Thoracic aorta (tissue), 2 donors: ENCODE data around the gene MAML1. TPM values are rescaled to one million over a fixed set of nuclear protein-coding genes. Genes with fewer than 3 reads are reported as not detected.

Source experiments
- ATAC-seq: fragments of 150-250 bp; one replicate; pipeline ENCODE4 v1.8.0; 2017; ENCODE audit warnings: low read depth; ENCODE audit not compliant: insufficient number of reproducible peaks, low FRiP score
- DNase-seq: peaks from one replicate; pipeline ENCODE4 v3.0.0-alpha.2; 2020; ENCODE audit warnings: low spot score
- H3K27ac ChIP-seq, 2 donors: fragments of 200-600 bp; sonication (generic); 1 replicate in 1 of 2; 2 replicates in 1 of 2; pipeline ENCODE4 v1.5.1; 2016; ENCODE audit warnings: mild to moderate bottlenecking in 2 of 2, moderate library complexity in 2 of 2
- H3K27me3 ChIP-seq: fragments of 200-600 bp; sonication (generic); replicated peaks from 2 replicates; pipeline ENCODE4 v1.6.0; 2016; ENCODE audit warnings: mild to moderate bottlenecking; ENCODE audit not compliant: insufficient read depth
- H3K36me3 ChIP-seq: fragments of 200-600 bp; sonication (generic); one replicate; pipeline ENCODE4 v1.5.1; 2016
- H3K4me1 ChIP-seq, 2 donors: fragments of 200-600 bp; sonication (generic); 1 replicate in 1 of 2; 2 replicates in 1 of 2; pipeline versions ENCODE4 v1.5.1 to v1.6.0; 2016; ENCODE audit warnings: low read depth in 2 of 2, mild to moderate bottlenecking in 1 of 2; ENCODE audit not compliant: control insufficient read depth in 1 of 2
- H3K4me3 ChIP-seq: fragments of 200-600 bp; sonication (generic); 2 replicates; pipeline ENCODE4 v1.5.1; 2016; ENCODE audit warnings: mild to moderate bottlenecking
- H3K9me3 ChIP-seq: fragments of 200-600 bp; sonication (generic); 2 replicates; pipeline ENCODE4 v1.5.1; 2016
- CTCF ChIP-seq: fragments of 200-600 bp; sonication (generic); IDR thresholded peaks from one replicate; pipeline ENCODE4 v1.5.1; 2019; ENCODE audit warnings: antibody characterized with exemption
- total RNA-seq, 2 donors: library from RNA; depleted of rRNA; stranded (reverse); fragments of >200 nt; gene quantifications; one replicate each; pipeline versions ENCODE4 v1.1.0 to v1.2.3, GENCODE V29; 2016

MAML1 gene
- total RNA-seq, 2 donors from 2014 or later = 22.9 to 38.1 TPM

DNA sequence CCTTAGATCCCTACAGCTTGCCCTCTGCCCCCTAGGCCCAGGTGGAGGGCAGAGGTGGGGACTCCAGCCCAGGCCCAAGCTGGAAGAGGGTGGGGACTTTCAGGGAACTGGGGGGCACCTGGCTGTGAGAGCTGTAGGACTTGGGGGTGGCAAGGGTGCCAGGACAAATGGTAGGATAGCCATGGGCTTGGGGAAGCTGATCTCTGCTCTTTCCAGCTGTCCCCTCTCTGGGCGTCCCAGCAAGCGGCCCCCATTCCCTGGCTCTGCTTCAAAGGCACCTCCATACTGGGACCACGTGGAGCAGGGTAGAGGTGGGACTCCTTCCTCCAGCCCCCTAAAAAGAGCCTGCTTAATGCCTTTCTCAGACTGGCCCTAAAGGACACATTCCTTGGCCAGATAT is 61.5 kb downstream of the MAML1 start:
- Histone ChIP-seq H3K9me3 (no peaks in the 10 kb centered on the region), H3K4me1 (peaks cover 27 to 40% of the 10 kb centered on the region in 2 donors), H3K4me3 (peak overlapping the region; percentile 88), H3K27me3 (no peaks in the 10 kb centered on the region), H3K27ac (peak overlapping the region; percentile 38 to 70), H3K36me3 (peaks cover 17% of the 10 kb centered on the region)
- DNase-seq (no peak), ATAC-seq (no peak)
- TF ChIP-seq CTCF = no peak

GRCh38 chr5:179794575-179794974 is 62.0 kb downstream of the MAML1 start:
- no peak for DNase-seq
- no peak for TF ChIP-seq CTCF
- H3K27me3 ChIP-seq = no peaks in the 10 kb centered on the region

GRCh38 chr5:179795049-179795862 is 62.6 kb downstream of the MAML1 start:
- DNase-seq (no peak), ATAC-seq (no peak)
- Histone ChIP-seq H3K36me3 (peaks cover 28% of the 10 kb centered on the region), H3K27ac (peak overlapping the region; percentile 73 to 86), H3K4me3 (peak overlapping the region; percentile 88), H3K27me3 (no peaks in the 10 kb centered on the region), H3K4me1 (peaks cover 27 to 40% of the 10 kb centered on the region in 2 donors), H3K9me3 (no peaks in the 10 kb centered on the region)
- no peak for TF ChIP-seq CTCF

More at GRCh38 chr5:179794575-179794974, 62.0 kb downstream of the MAML1 start:
- Histone ChIP-seq H3K27ac (peak overlapping the region in 1 of 2 donors; percentile 38), H3K9me3 (no peaks in the 10 kb centered on the region), H3K4me3 (peak overlapping the region; percentile 88), H3K4me1 (peaks cover 27 to 40% of the 10 kb centered on the region in 2 donors), H3K36me3 (peaks cover 21% of the 10 kb centered on the region)
- ATAC-seq = no peak

DNA sequence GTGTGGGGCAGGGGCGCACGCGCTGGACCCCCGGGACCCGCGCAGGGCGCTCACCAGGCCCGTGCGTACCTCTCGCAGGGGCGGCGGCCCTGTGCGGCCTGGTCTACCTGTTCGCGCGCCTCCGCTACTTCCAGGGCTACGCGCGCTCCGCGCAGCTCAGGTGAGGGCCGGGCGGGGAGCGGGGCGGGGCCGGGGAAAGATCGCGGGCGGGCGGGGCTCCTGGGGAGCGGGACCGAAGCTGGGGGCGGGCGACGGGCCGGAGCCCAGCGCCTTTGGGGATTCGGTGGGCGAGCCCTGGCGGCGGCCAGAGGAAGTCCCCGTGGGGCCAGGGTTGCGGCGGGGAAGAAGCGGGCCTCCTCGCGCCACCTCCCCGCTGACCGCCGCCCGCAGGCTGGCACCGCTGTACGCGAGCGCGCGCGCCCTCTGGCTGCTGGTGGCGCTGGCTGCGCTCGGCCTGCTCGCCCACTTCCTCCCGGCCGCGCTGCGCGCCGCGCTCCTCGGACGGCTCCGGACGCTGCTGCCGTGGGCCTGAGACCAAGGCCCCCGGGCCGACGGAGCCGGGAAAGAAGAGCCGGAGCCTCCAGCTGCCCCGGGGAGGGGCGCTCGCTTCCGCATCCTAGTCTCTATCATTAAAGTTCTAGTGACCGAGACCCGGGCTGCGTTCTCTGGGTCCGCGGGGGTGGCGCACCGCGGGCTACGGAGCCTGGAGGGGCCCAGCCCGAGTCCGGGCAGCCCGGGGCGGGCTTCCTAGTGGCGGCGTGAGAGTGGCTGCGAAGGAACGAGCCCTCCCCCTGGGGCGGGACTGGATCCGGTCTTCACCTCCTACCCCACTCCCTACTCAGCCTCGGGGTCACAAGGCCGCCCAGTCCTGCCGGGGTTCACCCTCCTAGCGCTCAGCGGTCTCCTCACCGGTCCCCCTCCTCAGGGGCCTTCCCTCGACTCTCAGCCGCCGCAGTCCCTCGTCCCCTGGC is 63.5 kb downstream of the MAML1 start:
- H3K36me3 ChIP-seq = peaks cover 32% of the 10 kb centered on the region
- ATAC-seq (peak; percentile 74), DNase-seq (no peak)
- peak; percentile 79 for TF ChIP-seq CTCF
- H3K4me3 ChIP-seq = peak overlapping the region; percentile 88
- H3K9me3 ChIP-seq = no peaks in the 10 kb centered on the region
- H3K27ac ChIP-seq = peak overlapping the region; percentile 73 to 86
- peaks cover 27 to 40% of the 10 kb centered on the region in 2 donors for H3K4me1 ChIP-seq
- H3K27me3 ChIP-seq = no peaks in the 10 kb centered on the region
